Mesenchymal stem cell (in vitro differentiated cells and primary cell): Measurements from ENCODE around the gene ZFHX3.

Experiments used
- DNase-seq: peaks from one replicate; pipeline ENCODE4 v3.0.0-alpha.2; 2013
- H2AFZ ChIP-seq: one replicate; pipeline ENCODE4 v1.6.1; 2013; ENCODE audit warnings: low read depth, mild to moderate bottlenecking, control low read depth, inconsistent platforms, low read length, moderate library complexity
- H2AK5ac ChIP-seq: 2 replicates; pipeline ENCODE4 v1.6.1; 2013; ENCODE audit warnings: low read length, moderate library complexity, mild to moderate bottlenecking, inconsistent platforms; ENCODE audit not compliant: severe bottlenecking
- H2BK120ac ChIP-seq: one replicate; pipeline ENCODE4 v1.6.1; 2013; ENCODE audit warnings: low read depth, mild to moderate bottlenecking, inconsistent platforms, low read length, moderate library complexity
- H2BK12ac ChIP-seq, 2 experiments: one replicate each; pipeline ENCODE4 v1.6.1; 2013; ENCODE audit warnings: inconsistent platforms in 2 of 2, low read length in 2 of 2, mild to moderate bottlenecking in 2 of 2, moderate library complexity in 2 of 2, control low read depth in 1 of 2
- H2BK15ac ChIP-seq: one replicate; pipeline ENCODE4 v1.6.1; 2013; ENCODE audit warnings: mild to moderate bottlenecking, low read depth, inconsistent platforms; ENCODE audit not compliant: poor library complexity, severe bottlenecking
- H2BK5ac ChIP-seq: 2 replicates; pipeline ENCODE4 v1.6.1; 2013; ENCODE audit warnings: low read depth, mild to moderate bottlenecking, low read length, control low read depth, inconsistent platforms; ENCODE audit not compliant: poor library complexity, severe bottlenecking
- H3K14ac ChIP-seq, 2 experiments: one replicate each; pipeline ENCODE4 v1.6.1; 2013; ENCODE audit warnings: inconsistent platforms in 2 of 2, low read length in 2 of 2, control low read depth in 1 of 2, mild to moderate bottlenecking in 1 of 2, moderate library complexity in 1 of 2
- H3K18ac ChIP-seq, 2 experiments: one replicate each; pipeline ENCODE4 v1.6.1; 2013; ENCODE audit warnings: inconsistent platforms in 2 of 2, low read length in 2 of 2, control low read depth in 1 of 2, low read depth in 1 of 2, mild to moderate bottlenecking in 1 of 2
- H3K23ac ChIP-seq, 2 experiments: one replicate each; pipeline ENCODE4 v1.6.1; 2013; ENCODE audit warnings: inconsistent platforms in 2 of 2, low read length in 2 of 2, mild to moderate bottlenecking in 2 of 2, moderate library complexity in 2 of 2, control low read depth in 1 of 2
- H3K27ac ChIP-seq: 2 replicates; pipeline ENCODE4 v1.5.1; 2013; ENCODE audit warnings: mild to moderate bottlenecking, moderate library complexity, low read length, control low read depth, inconsistent platforms; ENCODE audit not compliant: poor library complexity, severe bottlenecking
- H3K27me3 ChIP-seq, 2 experiments: 2 replicates each; pipeline versions ENCODE4 v1.6.1 to v1.7.0; 2013; ENCODE audit warnings: low read length in 2 of 2, mild to moderate bottlenecking in 2 of 2, moderate library complexity in 2 of 2, control low read depth in 1 of 2, inconsistent platforms in 1 of 2; ENCODE audit not compliant: control insufficient read depth in 1 of 2, insufficient read depth in 1 of 2
- H3K36me3 ChIP-seq, 2 experiments: 2 replicates each; pipeline versions ENCODE4 v1.6.1 to v1.7.0; 2013; ENCODE audit warnings: low read length in 2 of 2, control low read depth in 1 of 2, inconsistent platforms in 1 of 2, low read depth in 1 of 2, mild to moderate bottlenecking in 1 of 2; ENCODE audit not compliant: insufficient read depth in 2 of 2, control insufficient read depth in 1 of 2
- H3K4ac ChIP-seq, 2 experiments: one replicate each; pipeline ENCODE4 v1.6.1; 2013; ENCODE audit warnings: inconsistent platforms in 2 of 2, low read length in 2 of 2, mild to moderate bottlenecking in 2 of 2, moderate library complexity in 2 of 2, control low read depth in 1 of 2, low read depth in 1 of 2
- H3K4me1 ChIP-seq: 2 replicates; pipeline ENCODE4 v1.6.1; 2013; ENCODE audit warnings: low read depth, low read length, control low read depth; ENCODE audit not compliant: control insufficient read depth, insufficient read depth
- H3K4me2 ChIP-seq: 2 replicates; pipeline ENCODE4 v1.6.1; 2013; ENCODE audit warnings: low read length, mild to moderate bottlenecking, inconsistent platforms; ENCODE audit not compliant: poor library complexity, severe bottlenecking
- H3K4me3 ChIP-seq, 2 experiments: 2 replicates each; pipeline versions ENCODE4 v1.5.1 to v1.7.0; 2013; ENCODE audit warnings: low read length in 2 of 2, mild to moderate bottlenecking in 2 of 2, control low read depth in 1 of 2, low read depth in 1 of 2; ENCODE audit not compliant: insufficient read depth in 1 of 2
- H3K79me1 ChIP-seq: replicated peaks from 2 replicates; pipeline ENCODE4 v1.6.1; 2013; ENCODE audit warnings: mild to moderate bottlenecking, control low read depth, low read length, inconsistent platforms; ENCODE audit not compliant: poor library complexity, severe bottlenecking
- H3K9ac ChIP-seq: 2 replicates; pipeline ENCODE4 v1.7.0; 2013; ENCODE audit warnings: mild to moderate bottlenecking, low read length, moderate library complexity
- H3K9me3 ChIP-seq: 2 replicates; pipeline ENCODE4 v1.7.0; 2013; ENCODE audit warnings: mild to moderate bottlenecking, low read length; ENCODE audit not compliant: control insufficient read depth
- H4K8ac ChIP-seq: one replicate; pipeline ENCODE4 v1.6.1; 2013; ENCODE audit warnings: inconsistent platforms, mild to moderate bottlenecking, low read length, moderate library complexity
- H4K91ac ChIP-seq: one replicate; pipeline ENCODE4 v1.6.1; 2013; ENCODE audit warnings: mild to moderate bottlenecking, low read length, inconsistent platforms
- WGBS: methylation state at CpG from one replicate; pipeline ENCODE4 v1.1.7; 2013; ENCODE audit warnings: mixed read lengths; 5-methylcytosine and 5-hydroxymethylcytosine counted together

The ZFHX3 gene

GRCh38 chr16:72909196-72909595, 138.7 kb downstream of the ZFHX3 start:
- peaks cover 16% of the 10 kb centered on the region for H3K79me1 ChIP-seq
- H2BK12ac ChIP-seq, result no peak overlapping the region
- no peak overlapping the region for H2AFZ ChIP-seq
- H3K23ac ChIP-seq, result no peak overlapping the region
- peaks cover 5% of the 10 kb centered on the region for H3K4me1 ChIP-seq
- no peak overlapping the region for H3K18ac ChIP-seq
- H3K4me3 ChIP-seq, result no peak overlapping the region
- H4K91ac ChIP-seq, result no peak overlapping the region
- peaks cover 3 to 4% of the 10 kb centered on the region in 2 experiments for H3K36me3 ChIP-seq
- no peak overlapping the region for H2BK5ac ChIP-seq
- DNase-seq, result no peak
- H3K27me3 ChIP-seq, result no peaks in the 10 kb centered on the region
- no peak overlapping the region for H3K27ac ChIP-seq
- WGBS, result over 99% methylated on average over 5 of the region's 6 CpGs
- H2AK5ac ChIP-seq, result no peak overlapping the region
- no peaks in the 10 kb centered on the region for H3K9me3 ChIP-seq
- no peak overlapping the region for H4K8ac ChIP-seq
- H3K4ac ChIP-seq, result no peak overlapping the region
- H3K14ac ChIP-seq, result no peak overlapping the region
- no peak overlapping the region for H2BK15ac ChIP-seq
- no peak overlapping the region for H3K4me2 ChIP-seq
- no peak overlapping the region for H3K9ac ChIP-seq
- no peak overlapping the region for H2BK120ac ChIP-seq

- H3K4me2 ChIP-seq, result no peak overlapping the region
- no peak overlapping the region for H3K23ac ChIP-seq
- peaks cover 16% of the 10 kb centered on the region for H3K79me1 ChIP-seq
- H3K27ac ChIP-seq, result no peak overlapping the region
- no peak overlapping the region for H4K91ac ChIP-seq
- H3K4me1 ChIP-seq, result peaks cover 5% of the 10 kb centered on the region
- no peak overlapping the region for H2BK5ac ChIP-seq
- H3K4me3 ChIP-seq, result no peak overlapping the region
- DNase-seq, result no peak
- H3K27me3 ChIP-seq, result no peaks in the 10 kb centered on the region
- H3K9ac ChIP-seq, result no peak overlapping the region
- H3K36me3 ChIP-seq, result peaks cover 3 to 4% of the 10 kb centered on the region in 2 experiments
- H3K14ac ChIP-seq, result no peak overlapping the region
- no peak overlapping the region for H3K18ac ChIP-seq
- H3K4ac ChIP-seq, result no peak overlapping the region
- H2AK5ac ChIP-seq, result no peak overlapping the region
- H2AFZ ChIP-seq, result no peak overlapping the region
- WGBS, result 98% methylated on average over 19 of the region's 19 CpGs
- no peak overlapping the region for H2BK15ac ChIP-seq
- H2BK12ac ChIP-seq, result no peak overlapping the region
- no peak overlapping the region for H4K8ac ChIP-seq
- no peaks in the 10 kb centered on the region for H3K9me3 ChIP-seq
- H2BK120ac ChIP-seq, result no peak overlapping the region
Observed at GRCh38 chr16:72908362-72909167, 139.4 kb downstream of the ZFHX3 start.

GRCh38 chr16:72905581-72905980, 142.3 kb downstream of the ZFHX3 start:
- Histone ChIP-seq H3K9me3 (no peaks in the 10 kb centered on the region), H3K36me3 (peaks cover 3 to 4% of the 10 kb centered on the region in 2 experiments), H3K79me1 (peaks cover 17% of the 10 kb centered on the region), H2BK5ac (no peak overlapping the region), H3K9ac (no peak overlapping the region), H3K23ac (no peak overlapping the region), H2BK15ac (no peak overlapping the region), H3K18ac (no peak overlapping the region), H2BK120ac (no peak overlapping the region), H2BK12ac (no peak overlapping the region), H3K4me3 (no peak overlapping the region), H3K4me1 (peaks cover 5% of the 10 kb centered on the region), H2AK5ac (no peak overlapping the region), H3K4ac (no peak overlapping the region), H3K4me2 (no peak overlapping the region), H3K27ac (no peak overlapping the region), H3K14ac (peak overlapping the region in 1 of 2 experiments; percentile 56), H4K8ac (peak overlapping the region; percentile 12), H3K27me3 (no peaks in the 10 kb centered on the region), H4K91ac (no peak overlapping the region), H2AFZ (no peak overlapping the region)
- 62% methylated on average over 3 of the region's 4 CpGs for WGBS
- peak; percentile 36 for DNase-seq

- Histone ChIP-seq H3K4me3 (no peak overlapping the region), H4K91ac (no peak overlapping the region), H3K9me3 (no peaks in the 10 kb centered on the region), H2BK12ac (no peak overlapping the region), H3K9ac (no peak overlapping the region), H2AK5ac (no peak overlapping the region), H3K27ac (no peak overlapping the region), H2BK120ac (no peak overlapping the region), H2AFZ (no peak overlapping the region), H3K23ac (no peak overlapping the region), H3K4me2 (no peak overlapping the region), H4K8ac (no peak overlapping the region), H3K4me1 (peaks cover 5% of the 10 kb centered on the region), H3K18ac (no peak overlapping the region), H3K79me1 (peaks cover 17% of the 10 kb centered on the region), H2BK15ac (no peak overlapping the region), H3K4ac (no peak overlapping the region), H3K27me3 (no peaks in the 10 kb centered on the region), H3K14ac (no peak overlapping the region), H3K36me3 (peaks cover 3 to 4% of the 10 kb centered on the region in 2 experiments), H2BK5ac (no peak overlapping the region)
- DNase-seq, result no peak
- WGBS, result 89% methylated on average over 5 of the region's 6 CpGs
Observed at GRCh38 chr16:72903176-72903575, 144.8 kb downstream of the ZFHX3 start.
